GM18498 (cell line): ENCODE data around the gene IL1RAPL1.

ENCODE experiments used
- ATAC-seq: cut with Tn5 transposase; IDR thresholded peaks from one replicate; pipeline ENCODE4 v1.9.1; 2021; ENCODE audit warnings: mild to moderate bottlenecking, moderate library complexity; ENCODE audit not compliant: unreplicated experiment

IL1RAPL1 gene

GRCh38 chrX:29699239-29699638, 1112.0 kb downstream of the IL1RAPL1 start:
- no peak for ATAC-seq

- no peak for ATAC-seq
Measured at GRCh38 chrX:29707088-29707487, 1119.8 kb downstream of the IL1RAPL1 start.

GRCh38 chrX:29721152-29721551, 1133.9 kb downstream of the IL1RAPL1 start:
- ATAC-seq: no peak

GRCh38 chrX:29724316-29724715, 1137.1 kb downstream of the IL1RAPL1 start:
- peak; percentile 52 for ATAC-seq

- ATAC-seq: no peak
Measured at GRCh38 chrX:29726811-29727210, 1139.6 kb downstream of the IL1RAPL1 start.

- no peak for ATAC-seq
Measured at GRCh38 chrX:29728639-29729038, 1141.4 kb downstream of the IL1RAPL1 start.

- ATAC-seq: no peak
Measured at GRCh38 chrX:29744966-29745365, 1157.7 kb downstream of the IL1RAPL1 start.

- ATAC-seq: no peak
Measured at GRCh38 chrX:29746326-29746725, 1159.1 kb downstream of the IL1RAPL1 start.

GRCh38 chrX:29762006-29762405, 1174.8 kb downstream of the IL1RAPL1 start:
- no peak for ATAC-seq

- ATAC-seq: no peak
Measured at GRCh38 chrX:29775890-29776289, 1188.6 kb downstream of the IL1RAPL1 start.

GRCh38 chrX:29787656-29788055, 1200.4 kb downstream of the IL1RAPL1 start:
- no peak for ATAC-seq

GRCh38 chrX:29788991-29789699, 1201.9 kb downstream of the IL1RAPL1 start:
- ATAC-seq: no peak

- ATAC-seq: no peak
Measured at GRCh38 chrX:29792335-29792734, 1205.1 kb downstream of the IL1RAPL1 start.

GRCh38 chrX:29797156-29797555, 1209.9 kb downstream of the IL1RAPL1 start:
- ATAC-seq: no peak

GRCh38 chrX:29798469-29798868, 1211.2 kb downstream of the IL1RAPL1 start:
- no peak for ATAC-seq

GRCh38 chrX:29813174-29813573, 1225.9 kb downstream of the IL1RAPL1 start:
- ATAC-seq: no peak

- ATAC-seq: no peak
Measured at GRCh38 chrX:29824176-29824906, 1237.1 kb downstream of the IL1RAPL1 start.

GRCh38 chrX:29826742-29827141, 1239.5 kb downstream of the IL1RAPL1 start:
- ATAC-seq: no peak

- ATAC-seq: no peak
Measured at GRCh38 chrX:29834311-29834710, 1247.1 kb downstream of the IL1RAPL1 start.

- no peak for ATAC-seq
Measured at GRCh38 chrX:29834764-29835163, 1247.5 kb downstream of the IL1RAPL1 start.

GRCh38 chrX:29841750-29842149, 1254.5 kb downstream of the IL1RAPL1 start:
- ATAC-seq: no peak

- ATAC-seq: no peak
Measured at GRCh38 chrX:29842552-29842951, 1255.3 kb downstream of the IL1RAPL1 start.
